ENCODE results near the gene MORC1.

The MORC1 gene

DNA sequence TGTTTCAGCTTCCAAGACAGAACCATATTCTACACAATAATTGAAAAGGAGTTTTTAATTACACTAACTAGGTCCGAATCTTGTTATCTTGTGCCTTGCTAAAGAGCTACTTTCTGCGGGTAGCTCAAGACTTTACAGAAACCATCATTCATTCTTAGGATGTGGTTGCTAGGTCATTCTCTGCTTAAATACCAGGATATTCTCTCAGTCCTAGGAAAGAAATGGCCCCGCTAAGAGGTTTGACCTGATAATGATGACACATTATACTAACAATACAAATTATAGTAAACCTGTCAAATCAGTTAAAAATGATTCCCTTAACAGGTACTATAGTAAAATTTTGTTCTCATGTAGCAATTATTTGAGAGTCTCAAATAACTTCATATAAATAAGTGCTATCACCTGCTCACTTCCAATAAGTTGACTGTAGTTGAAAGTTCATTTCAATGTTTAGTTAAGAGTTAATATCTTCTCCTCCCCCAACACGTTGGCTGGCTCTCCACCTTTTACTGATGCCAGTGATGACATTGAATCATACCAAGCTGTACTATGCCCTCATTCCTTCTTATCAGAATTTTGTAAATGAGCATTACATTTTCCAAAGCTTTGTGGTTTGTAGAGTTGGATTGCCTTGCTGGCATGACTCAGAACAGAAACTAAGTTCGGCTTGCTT lies 15.0 kb upstream of the MORC1 start:
- no peaks in the 10 kb centered on the region for H3K9me3 ChIP-seq (ENCODE audit: severe bottlenecking)
- TF ChIP-seq, protein P1, sequence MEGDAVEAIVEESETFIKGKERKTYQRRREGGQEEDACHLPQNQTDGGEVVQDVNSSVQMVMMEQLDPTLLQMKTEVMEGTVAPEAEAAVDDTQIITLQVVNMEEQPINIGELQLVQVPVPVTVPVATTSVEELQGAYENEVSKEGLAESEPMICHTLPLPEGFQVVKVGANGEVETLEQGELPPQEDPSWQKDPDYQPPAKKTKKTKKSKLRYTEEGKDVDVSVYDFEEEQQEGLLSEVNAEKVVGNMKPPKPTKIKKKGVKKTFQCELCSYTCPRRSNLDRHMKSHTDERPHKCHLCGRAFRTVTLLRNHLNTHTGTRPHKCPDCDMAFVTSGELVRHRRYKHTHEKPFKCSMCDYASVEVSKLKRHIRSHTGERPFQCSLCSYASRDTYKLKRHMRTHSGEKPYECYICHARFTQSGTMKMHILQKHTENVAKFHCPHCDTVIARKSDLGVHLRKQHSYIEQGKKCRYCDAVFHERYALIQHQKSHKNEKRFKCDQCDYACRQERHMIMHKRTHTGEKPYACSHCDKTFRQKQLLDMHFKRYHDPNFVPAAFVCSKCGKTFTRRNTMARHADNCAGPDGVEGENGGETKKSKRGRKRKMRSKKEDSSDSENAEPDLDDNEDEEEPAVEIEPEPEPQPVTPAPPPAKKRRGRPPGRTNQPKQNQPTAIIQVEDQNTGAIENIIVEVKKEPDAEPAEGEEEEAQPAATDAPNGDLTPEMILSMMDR (IDR thresholded peaks at IDR 0.05; ENCODE audit: low read depth, low read length): no peak
- no peak overlapping the region for H3K4me3 ChIP-seq (ENCODE audit: low read depth, low read length)
- DNase-seq: no peak
- H3K27ac ChIP-seq: no peak overlapping the region
- H3K27me3 ChIP-seq (ENCODE audit: insufficient read depth, low read depth, severe bottlenecking): no peaks in the 10 kb centered on the region
- no peaks in the 10 kb centered on the region for H3K36me3 ChIP-seq

DNA sequence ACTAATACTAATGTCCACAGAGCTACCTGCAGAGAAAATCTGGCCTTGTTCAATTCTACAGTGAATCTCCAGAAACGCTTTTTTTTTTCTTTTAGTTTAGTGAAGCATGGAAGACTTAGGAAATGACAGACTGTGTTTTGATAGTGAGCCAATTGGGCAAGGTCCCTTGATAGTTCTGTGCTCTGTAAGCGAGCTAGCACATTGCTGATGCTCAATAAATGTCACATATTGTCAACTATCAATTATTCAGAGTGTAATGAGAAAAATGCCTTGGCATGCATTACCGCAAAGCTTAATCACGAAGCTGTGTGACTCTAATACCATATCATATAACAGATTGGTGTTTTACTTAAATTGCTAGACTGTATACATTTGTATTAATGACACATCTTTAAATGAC lies 13.3 kb upstream of the MORC1 start:
- H3K27me3 ChIP-seq (ENCODE audit: insufficient read depth, low read depth, severe bottlenecking): no peaks in the 10 kb centered on the region
- H3K9me3 ChIP-seq (ENCODE audit: severe bottlenecking): no peaks in the 10 kb centered on the region
- no peaks in the 10 kb centered on the region for H3K36me3 ChIP-seq
- no peak for DNase-seq
- TF ChIP-seq, protein P1 (IDR thresholded peaks at IDR 0.05; ENCODE audit: low read depth, low read length): no peak
- no peak overlapping the region for H3K27ac ChIP-seq
- no peak overlapping the region for H3K4me3 ChIP-seq (ENCODE audit: low read depth, low read length)

DNA sequence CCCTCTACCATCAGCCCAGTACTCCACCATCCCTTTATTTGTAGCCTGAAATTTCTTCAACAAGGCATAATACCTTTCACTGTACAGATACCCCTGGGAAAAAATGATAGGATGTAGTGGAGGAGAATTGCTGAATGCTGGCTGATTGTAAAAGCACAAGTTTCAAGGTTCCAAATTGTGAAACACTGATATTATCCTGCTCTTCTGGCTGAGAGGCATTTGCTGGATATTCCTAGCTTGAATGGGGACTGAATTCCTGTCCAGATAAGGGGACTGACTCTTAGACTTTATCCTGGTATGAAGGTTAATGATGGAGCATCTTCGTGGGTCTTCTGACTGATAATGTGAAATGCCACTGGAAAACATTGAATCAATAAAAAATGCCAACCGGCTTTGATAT lies 9.6 kb upstream of the MORC1 start:
- no peak for DNase-seq
- H3K27ac ChIP-seq: no peak overlapping the region
- no peaks in the 10 kb centered on the region for H3K36me3 ChIP-seq
- no peaks in the 10 kb centered on the region for H3K27me3 ChIP-seq (ENCODE audit: insufficient read depth, low read depth, severe bottlenecking)
- peaks cover 7% of the 10 kb centered on the region for H3K9me3 ChIP-seq (ENCODE audit: severe bottlenecking)
- no peak overlapping the region for H3K4me3 ChIP-seq (ENCODE audit: low read depth, low read length)
- TF ChIP-seq, protein P1 (IDR thresholded peaks at IDR 0.05; ENCODE audit: low read depth, low read length): no peak

DNA sequence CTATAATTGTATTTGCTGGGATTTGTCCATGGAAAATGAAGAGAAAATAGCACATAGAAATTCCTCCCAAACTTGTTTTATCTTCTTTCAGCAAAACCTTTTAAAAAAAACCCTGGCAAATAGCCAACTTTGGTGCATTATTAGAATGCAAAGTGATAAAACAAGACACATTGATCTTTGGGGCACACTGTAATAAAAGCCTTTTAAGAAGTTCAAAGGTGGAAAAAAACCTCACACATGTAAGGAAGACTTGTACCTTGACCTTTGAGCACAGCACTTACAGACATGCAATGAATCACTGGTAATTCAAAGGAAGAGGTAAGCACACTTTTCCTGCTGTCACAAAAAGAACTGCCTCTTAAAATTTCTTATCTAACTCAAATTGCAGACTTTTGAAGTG lies 8.0 kb upstream of the MORC1 start:
- H3K27ac ChIP-seq: no peak overlapping the region
- no peak for DNase-seq
- TF ChIP-seq, protein P1 (IDR thresholded peaks at IDR 0.05; ENCODE audit: low read depth, low read length): no peak
- H3K27me3 ChIP-seq (ENCODE audit: insufficient read depth, low read depth, severe bottlenecking): no peaks in the 10 kb centered on the region
- no peak overlapping the region for H3K4me3 ChIP-seq (ENCODE audit: low read depth, low read length)
- H3K36me3 ChIP-seq: no peaks in the 10 kb centered on the region
- peaks cover 7% of the 10 kb centered on the region for H3K9me3 ChIP-seq (ENCODE audit: severe bottlenecking)

DNA sequence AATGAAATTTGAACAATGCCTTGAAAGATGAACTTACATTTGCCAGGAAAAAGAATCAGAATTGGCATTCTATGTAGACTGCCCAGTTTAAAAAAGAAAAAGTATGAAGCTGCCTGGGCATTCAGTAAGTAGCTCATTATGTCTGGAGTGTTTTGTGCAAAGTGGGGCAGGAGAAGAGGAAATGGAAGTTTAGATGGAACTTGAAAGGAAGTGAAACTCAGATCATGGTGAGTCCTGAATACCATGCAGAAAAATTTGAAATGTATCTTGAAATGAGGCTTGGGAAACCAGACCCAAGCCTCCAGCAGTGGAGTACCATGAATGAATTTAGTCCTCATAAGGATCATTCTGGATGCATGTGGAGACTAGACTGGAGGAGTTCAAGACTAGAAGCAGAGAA lies 4.8 kb upstream of the MORC1 start:
- DNase-seq: no peak
- Histone ChIP-seq H3K36me3 (no peaks in the 10 kb centered on the region), H3K9me3 (ENCODE audit: severe bottlenecking) (peaks cover 7% of the 10 kb centered on the region), H3K4me3 (ENCODE audit: low read depth, low read length) (no peak overlapping the region), H3K27ac (no peak overlapping the region), H3K27me3 (ENCODE audit: insufficient read depth, low read depth, severe bottlenecking) (no peaks in the 10 kb centered on the region)
- TF ChIP-seq, protein P1 (IDR thresholded peaks at IDR 0.05; ENCODE audit: low read depth, low read length): no peak

DNA sequence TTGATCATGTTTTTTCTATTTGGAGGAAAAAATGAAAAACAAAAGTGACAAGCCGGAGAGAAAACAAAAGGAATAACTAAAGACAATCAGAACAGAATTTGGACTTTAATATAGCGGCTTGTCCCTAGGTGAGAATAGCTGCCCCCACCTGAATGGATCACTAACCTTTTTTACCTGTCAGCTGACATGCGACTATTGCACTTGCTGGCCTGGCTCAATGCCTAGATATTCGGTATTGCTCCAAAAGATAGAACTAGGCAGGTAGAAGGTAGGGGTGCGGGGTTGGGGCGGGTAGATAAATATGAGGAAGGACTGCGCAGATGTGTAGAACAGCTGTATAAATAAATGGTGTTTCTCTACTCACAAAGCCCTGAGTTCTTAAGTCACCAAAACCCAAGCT lies 650 bp upstream of the MORC1 start:
- Histone ChIP-seq H3K9me3 (ENCODE audit: severe bottlenecking) (peaks cover 7% of the 10 kb centered on the region), H3K36me3 (no peaks in the 10 kb centered on the region), H3K4me3 (ENCODE audit: low read depth, low read length) (no peak overlapping the region)

More for the DNA sequence above, 650 bp upstream of the MORC1 start:
- Histone ChIP-seq H3K27me3 (ENCODE audit: insufficient read depth, low read depth, severe bottlenecking) (no peaks in the 10 kb centered on the region), H3K27ac (no peak overlapping the region)
- DNase-seq: no peak
- TF ChIP-seq, protein P1 (IDR thresholded peaks at IDR 0.05; ENCODE audit: low read depth, low read length): no peak

Data from WERI-Rb-1 (cell line).